Measurements from ENCODE around the gene CDKL5. TPM values are rescaled to one million over a fixed set of nuclear protein-coding genes. Genes with fewer than 3 reads are reported as not detected.

CDKL5 gene
- polyA plus RNA-seq, 3 donors from 2014 or later: 1.5 to 2.3 TPM; not detected in 1

- H3K36me3 Mint-ChIP-seq: peaks cover 3 to 20% (median 3%) of the 10 kb centered on the region in 3 donors
- no peak overlapping the region for H3K4me3 Mint-ChIP-seq
- peaks cover 0 to 4% of the 10 kb centered on the region in 2 donors for H3K4me1 Mint-ChIP-seq
- no peak for DNase-seq
- H3K27me3 Mint-ChIP-seq (ENCODE audit: low read depth in 3 of 3): peaks cover 0 to 3% (median 0%) of the 10 kb centered on the region in 3 donors
- H3K27ac Mint-ChIP-seq: no peak overlapping the region
- H3K9me3 Mint-ChIP-seq: no peaks in the 10 kb centered on the region
Measured at GRCh38 chrX:18613930-18614639, 188.7 kb downstream of the CDKL5 start.

GRCh38 chrX:18616688-18617406 lies 191.4 kb downstream of the CDKL5 start:
- no peak overlapping the region for H3K27ac Mint-ChIP-seq

GRCh38 chrX:18617407-18617750 lies 192.0 kb downstream of the CDKL5 start:
- DNase-seq: no peak
- Mint-ChIP-seq H3K27ac (no peak overlapping the region), H3K4me1 (peaks cover 0 to 4% of the 10 kb centered on the region in 2 donors), H3K9me3 (no peaks in the 10 kb centered on the region), H3K27me3 (ENCODE audit: low read depth in 3 of 3) (peaks cover 0 to 3% (median 0%) of the 10 kb centered on the region in 3 donors), H3K36me3 (peaks cover 3 to 13% (median 6%) of the 10 kb centered on the region in 3 donors), H3K4me3 (no peak overlapping the region)

More at GRCh38 chrX:18616688-18617406, 191.4 kb downstream of the CDKL5 start:
- Mint-ChIP-seq H3K4me3 (no peak overlapping the region), H3K36me3 (peaks cover 3 to 13% (median 6%) of the 10 kb centered on the region in 3 donors), H3K4me1 (peaks cover 0 to 4% of the 10 kb centered on the region in 2 donors), H3K9me3 (no peaks in the 10 kb centered on the region), H3K27me3 (ENCODE audit: low read depth in 3 of 3) (peaks cover 0 to 3% (median 0%) of the 10 kb centered on the region in 3 donors)
- no peak for DNase-seq

- peaks cover 0 to 8% (median 6%) of the 10 kb centered on the region in 3 donors for H3K36me3 Mint-ChIP-seq
- H3K4me1 Mint-ChIP-seq: peaks cover 0 to 4% of the 10 kb centered on the region in 2 donors
- no peak overlapping the region for H3K4me3 Mint-ChIP-seq
- DNase-seq: no peak
- H3K27me3 Mint-ChIP-seq (ENCODE audit: low read depth in 3 of 3): peaks cover 0 to 2% (median 0%) of the 10 kb centered on the region in 3 donors
- H3K27ac Mint-ChIP-seq: no peak overlapping the region
- H3K9me3 Mint-ChIP-seq: no peaks in the 10 kb centered on the region
Measured at GRCh38 chrX:18619288-18619687, 193.9 kb downstream of the CDKL5 start.

GRCh38 chrX:18620349-18620748 lies 194.9 kb downstream of the CDKL5 start:
- H3K27ac Mint-ChIP-seq: no peak overlapping the region
- no peak overlapping the region for H3K4me3 Mint-ChIP-seq
- H3K27me3 Mint-ChIP-seq (ENCODE audit: low read depth in 3 of 3): peaks cover 0 to under 1% (median 0%) of the 10 kb centered on the region in 3 donors
- no peaks in the 10 kb centered on the region for H3K9me3 Mint-ChIP-seq
- peaks cover 0 to 4% of the 10 kb centered on the region in 2 donors for H3K4me1 Mint-ChIP-seq
- no peak for DNase-seq
- peaks cover 4 to 6% (median 4%) of the 10 kb centered on the region in 3 donors for H3K36me3 Mint-ChIP-seq

- Mint-ChIP-seq H3K27ac (no peak overlapping the region), H3K9me3 (no peaks in the 10 kb centered on the region), H3K4me1 (no peaks in the 10 kb centered on the region), H3K36me3 (peaks cover 4 to 8% (median 4%) of the 10 kb centered on the region in 3 donors), H3K27me3 (ENCODE audit: low read depth in 3 of 3) (peaks cover 0 to 1% (median 0%) of the 10 kb centered on the region in 3 donors), H3K4me3 (no peak overlapping the region)
- no peak for DNase-seq
Measured at GRCh38 chrX:18624599-18624998, 199.2 kb downstream of the CDKL5 start.

GRCh38 chrX:18630934-18631333 lies 205.5 kb downstream of the CDKL5 start:
- Mint-ChIP-seq H3K27me3 (ENCODE audit: low read depth in 3 of 3) (peaks cover 0 to 2% (median 1%) of the 10 kb centered on the region in 3 donors), H3K9me3 (no peaks in the 10 kb centered on the region), H3K4me1 (no peaks in the 10 kb centered on the region), H3K4me3 (no peak overlapping the region), H3K36me3 (peaks cover 0 to 12% (median 4%) of the 10 kb centered on the region in 3 donors), H3K27ac (no peak overlapping the region)
- DNase-seq: no peak

- H3K4me3 Mint-ChIP-seq: no peak overlapping the region
- H3K36me3 Mint-ChIP-seq: no peaks in the 10 kb centered on the region
- DNase-seq: no peak
- H3K27me3 Mint-ChIP-seq (ENCODE audit: low read depth in 3 of 3): peaks cover 0 to 2% (median 2%) of the 10 kb centered on the region in 3 donors
- no peaks in the 10 kb centered on the region for H3K4me1 Mint-ChIP-seq
- H3K9me3 Mint-ChIP-seq: no peaks in the 10 kb centered on the region
- H3K27ac Mint-ChIP-seq: no peak overlapping the region
Measured at GRCh38 chrX:18638398-18638797, 213.0 kb downstream of the CDKL5 start.

GRCh38 chrX:18639280-18639679 lies 213.9 kb downstream of the CDKL5 start:
- peaks cover 0 to 4% (median 0%) of the 10 kb centered on the region in 3 donors for H3K27me3 Mint-ChIP-seq (ENCODE audit: low read depth in 3 of 3)
- H3K27ac Mint-ChIP-seq: no peak overlapping the region
- H3K36me3 Mint-ChIP-seq: no peaks in the 10 kb centered on the region
- H3K4me1 Mint-ChIP-seq: no peaks in the 10 kb centered on the region
- H3K4me3 Mint-ChIP-seq: no peak overlapping the region
- no peak for DNase-seq
- no peaks in the 10 kb centered on the region for H3K9me3 Mint-ChIP-seq

- Mint-ChIP-seq H3K27ac (no peak overlapping the region), H3K36me3 (no peaks in the 10 kb centered on the region), H3K9me3 (no peaks in the 10 kb centered on the region), H3K4me1 (no peaks in the 10 kb centered on the region), H3K4me3 (no peak overlapping the region), H3K27me3 (ENCODE audit: low read depth in 3 of 3) (peaks cover 0 to 5% (median 1%) of the 10 kb centered on the region in 3 donors)
- DNase-seq: no peak
Measured at GRCh38 chrX:18640686-18641085, 215.3 kb downstream of the CDKL5 start.

GRCh38 chrX:18643243-18643642 lies 217.8 kb downstream of the CDKL5 start:
- no peak for DNase-seq
- H3K27me3 Mint-ChIP-seq (ENCODE audit: low read depth in 3 of 3): peaks cover 0 to 8% (median 3%) of the 10 kb centered on the region in 3 donors
- no peaks in the 10 kb centered on the region for H3K9me3 Mint-ChIP-seq
- H3K4me3 Mint-ChIP-seq: no peak overlapping the region
- H3K36me3 Mint-ChIP-seq: no peaks in the 10 kb centered on the region
- H3K27ac Mint-ChIP-seq: no peak overlapping the region
- no peaks in the 10 kb centered on the region for H3K4me1 Mint-ChIP-seq

GRCh38 chrX:18643853-18644252 lies 218.4 kb downstream of the CDKL5 start:
- no peak for DNase-seq
- no peaks in the 10 kb centered on the region for H3K9me3 Mint-ChIP-seq
- peaks cover 0 to 8% (median 3%) of the 10 kb centered on the region in 3 donors for H3K27me3 Mint-ChIP-seq (ENCODE audit: low read depth in 3 of 3)
- H3K4me3 Mint-ChIP-seq: no peak overlapping the region
- no peaks in the 10 kb centered on the region for H3K4me1 Mint-ChIP-seq
- no peak overlapping the region for H3K27ac Mint-ChIP-seq
- H3K36me3 Mint-ChIP-seq: no peaks in the 10 kb centered on the region

GRCh38 chrX:18647621-18648020 lies 222.2 kb downstream of the CDKL5 start:
- Mint-ChIP-seq H3K36me3 (no peaks in the 10 kb centered on the region), H3K4me3 (no peak overlapping the region)

GRCh38 chrX:18649498-18649951 lies 224.1 kb downstream of the CDKL5 start:
- no peak overlapping the region for H3K4me3 Mint-ChIP-seq
- H3K9me3 Mint-ChIP-seq: no peaks in the 10 kb centered on the region
- H3K27me3 Mint-ChIP-seq (ENCODE audit: low read depth in 3 of 3): peaks cover 0 to 4% (median 3%) of the 10 kb centered on the region in 3 donors
- no peak overlapping the region for H3K27ac Mint-ChIP-seq
- no peak for DNase-seq
- no peaks in the 10 kb centered on the region for H3K4me1 Mint-ChIP-seq
- H3K36me3 Mint-ChIP-seq: no peaks in the 10 kb centered on the region

More at GRCh38 chrX:18647621-18648020, 222.2 kb downstream of the CDKL5 start:
- Mint-ChIP-seq H3K27ac (no peak overlapping the region), H3K9me3 (no peaks in the 10 kb centered on the region), H3K4me1 (no peaks in the 10 kb centered on the region), H3K27me3 (ENCODE audit: low read depth in 3 of 3) (peaks cover 0 to 8% (median 3%) of the 10 kb centered on the region in 3 donors)
- DNase-seq: no peak

Measured in immature natural killer cell (primary cell).